ENCODE data around the gene SEMA4C. TPM values are rescaled to one million over a fixed set of nuclear protein-coding genes. Genes with fewer than 3 reads are reported as not detected.

The SEMA4C gene
- total RNA-seq, 1 experiment from 2014 or later = 40.2 TPM

DNA sequence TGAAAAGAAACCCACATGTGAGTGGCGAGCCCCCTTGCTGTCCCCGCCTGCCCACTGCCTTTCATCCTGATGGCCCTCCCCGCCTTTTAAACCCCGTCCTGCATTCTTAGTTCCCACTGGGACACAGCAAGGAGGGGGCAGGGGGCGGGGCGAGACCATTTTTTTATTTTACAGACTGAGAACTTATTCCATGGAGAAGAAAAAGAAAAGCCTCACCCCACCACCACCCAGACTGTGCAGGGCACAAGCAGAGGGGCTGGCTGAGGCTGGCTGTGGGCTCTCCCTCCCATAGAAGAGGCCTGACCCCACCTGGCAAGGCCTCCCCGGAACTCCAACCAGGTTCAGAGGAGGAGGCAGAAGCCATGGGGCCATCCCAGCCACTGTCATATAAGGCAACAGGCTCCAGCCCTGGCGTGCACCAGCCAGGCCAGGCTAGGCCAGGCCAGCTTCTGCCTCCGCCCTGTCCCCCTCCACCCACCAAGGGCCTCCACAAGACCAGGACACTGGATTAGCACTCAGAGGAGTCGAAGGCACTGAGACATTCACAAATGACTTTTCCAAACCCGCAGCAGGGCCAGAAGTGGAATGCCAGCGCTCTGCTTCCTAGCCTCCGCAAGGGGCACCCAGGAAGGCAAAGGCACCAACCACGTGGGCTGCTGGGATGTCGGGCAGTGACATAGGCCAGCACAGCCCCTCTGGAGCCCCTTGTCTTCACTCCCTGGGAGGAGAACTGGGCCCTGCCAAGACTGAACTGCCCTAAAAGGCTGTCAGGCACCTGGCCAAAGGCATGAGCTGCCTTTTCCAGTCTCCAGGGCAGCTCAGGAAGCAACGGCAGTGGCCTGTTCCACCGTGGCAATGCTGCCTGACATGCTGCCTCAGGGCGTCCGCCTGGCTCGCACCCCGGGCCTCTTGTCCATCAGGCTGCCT lies 37.5 kb upstream of the SEMA4C start:
- ChIA-PET CTCF (no interaction called here), POLR2A (interaction anchor here (0.7 kb wide), 1 partner anchor 7 kb away, joined by 3 read pairs; no protein-coding TSS in a partner anchor)
- in situ Hi-C loops (cut with HindIII; ENCODE audit: low pct_unique_long_range_greater_than_20kb, low sequenced_read_pairs) (no loop called here), intact Hi-C loops (cut with micrococcal nuclease; ENCODE audit: unreplicated experiment) (no loop called here)
- Histone ChIP-seq H3K9me3 (ENCODE audit: control insufficient read depth, insufficient read depth, low read depth, low read length) (no peaks in the 10 kb centered on the region), H3K36me3 (ENCODE audit: control insufficient read depth, insufficient read depth, low read length) (no peaks in the 10 kb centered on the region), H3K4me1 (ENCODE audit: control insufficient read depth, insufficient read depth, low read length) (no peaks in the 10 kb centered on the region), H3K4me3 (ENCODE audit: low read depth in 2 of 2, low read length in 2 of 2) (no peak overlapping the region), H3K27me3 (ENCODE audit: control insufficient read depth, insufficient read depth, low read length) (no peaks in the 10 kb centered on the region), H3K27ac (ENCODE audit: low read length) (no peak overlapping the region)
- ATAC-seq = peak; percentile 65
- DNase-seq (ENCODE audit: low read depth, low spot score) = no peak
- BruUV-seq (replicated peaks) = no TSS peak
- no peak for TF ChIP-seq TCF7L2 (IDR thresholded peaks at IDR 0.05; ENCODE audit: low read depth, low read length)
- TF ChIP-seq, protein P1, sequence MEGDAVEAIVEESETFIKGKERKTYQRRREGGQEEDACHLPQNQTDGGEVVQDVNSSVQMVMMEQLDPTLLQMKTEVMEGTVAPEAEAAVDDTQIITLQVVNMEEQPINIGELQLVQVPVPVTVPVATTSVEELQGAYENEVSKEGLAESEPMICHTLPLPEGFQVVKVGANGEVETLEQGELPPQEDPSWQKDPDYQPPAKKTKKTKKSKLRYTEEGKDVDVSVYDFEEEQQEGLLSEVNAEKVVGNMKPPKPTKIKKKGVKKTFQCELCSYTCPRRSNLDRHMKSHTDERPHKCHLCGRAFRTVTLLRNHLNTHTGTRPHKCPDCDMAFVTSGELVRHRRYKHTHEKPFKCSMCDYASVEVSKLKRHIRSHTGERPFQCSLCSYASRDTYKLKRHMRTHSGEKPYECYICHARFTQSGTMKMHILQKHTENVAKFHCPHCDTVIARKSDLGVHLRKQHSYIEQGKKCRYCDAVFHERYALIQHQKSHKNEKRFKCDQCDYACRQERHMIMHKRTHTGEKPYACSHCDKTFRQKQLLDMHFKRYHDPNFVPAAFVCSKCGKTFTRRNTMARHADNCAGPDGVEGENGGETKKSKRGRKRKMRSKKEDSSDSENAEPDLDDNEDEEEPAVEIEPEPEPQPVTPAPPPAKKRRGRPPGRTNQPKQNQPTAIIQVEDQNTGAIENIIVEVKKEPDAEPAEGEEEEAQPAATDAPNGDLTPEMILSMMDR (IDR thresholded peaks at IDR 0.05) = no peak
- no peak for TF ChIP-seq POLR2AphosphoS5 (IDR thresholded peaks at IDR 0.05; ENCODE audit: low read depth, low read length)
- TF ChIP-seq SIN3A (IDR thresholded peaks at IDR 0.05; ENCODE audit: borderline replicate concordance, insufficient read depth, low read depth, low read length) = no peak
- TF ChIP-seq, protein P2, sequence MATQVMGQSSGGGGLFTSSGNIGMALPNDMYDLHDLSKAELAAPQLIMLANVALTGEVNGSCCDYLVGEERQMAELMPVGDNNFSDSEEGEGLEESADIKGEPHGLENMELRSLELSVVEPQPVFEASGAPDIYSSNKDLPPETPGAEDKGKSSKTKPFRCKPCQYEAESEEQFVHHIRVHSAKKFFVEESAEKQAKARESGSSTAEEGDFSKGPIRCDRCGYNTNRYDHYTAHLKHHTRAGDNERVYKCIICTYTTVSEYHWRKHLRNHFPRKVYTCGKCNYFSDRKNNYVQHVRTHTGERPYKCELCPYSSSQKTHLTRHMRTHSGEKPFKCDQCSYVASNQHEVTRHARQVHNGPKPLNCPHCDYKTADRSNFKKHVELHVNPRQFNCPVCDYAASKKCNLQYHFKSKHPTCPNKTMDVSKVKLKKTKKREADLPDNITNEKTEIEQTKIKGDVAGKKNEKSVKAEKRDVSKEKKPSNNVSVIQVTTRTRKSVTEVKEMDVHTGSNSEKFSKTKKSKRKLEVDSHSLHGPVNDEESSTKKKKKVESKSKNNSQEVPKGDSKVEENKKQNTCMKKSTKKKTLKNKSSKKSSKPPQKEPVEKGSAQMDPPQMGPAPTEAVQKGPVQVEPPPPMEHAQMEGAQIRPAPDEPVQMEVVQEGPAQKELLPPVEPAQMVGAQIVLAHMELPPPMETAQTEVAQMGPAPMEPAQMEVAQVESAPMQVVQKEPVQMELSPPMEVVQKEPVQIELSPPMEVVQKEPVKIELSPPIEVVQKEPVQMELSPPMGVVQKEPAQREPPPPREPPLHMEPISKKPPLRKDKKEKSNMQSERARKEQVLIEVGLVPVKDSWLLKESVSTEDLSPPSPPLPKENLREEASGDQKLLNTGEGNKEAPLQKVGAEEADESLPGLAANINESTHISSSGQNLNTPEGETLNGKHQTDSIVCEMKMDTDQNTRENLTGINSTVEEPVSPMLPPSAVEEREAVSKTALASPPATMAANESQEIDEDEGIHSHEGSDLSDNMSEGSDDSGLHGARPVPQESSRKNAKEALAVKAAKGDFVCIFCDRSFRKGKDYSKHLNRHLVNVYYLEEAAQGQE (IDR thresholded peaks at IDR 0.05; ENCODE audit: insufficient read depth in 1 of 2, low read depth in 2 of 2, low read length in 1 of 2) = no peak

DNA sequence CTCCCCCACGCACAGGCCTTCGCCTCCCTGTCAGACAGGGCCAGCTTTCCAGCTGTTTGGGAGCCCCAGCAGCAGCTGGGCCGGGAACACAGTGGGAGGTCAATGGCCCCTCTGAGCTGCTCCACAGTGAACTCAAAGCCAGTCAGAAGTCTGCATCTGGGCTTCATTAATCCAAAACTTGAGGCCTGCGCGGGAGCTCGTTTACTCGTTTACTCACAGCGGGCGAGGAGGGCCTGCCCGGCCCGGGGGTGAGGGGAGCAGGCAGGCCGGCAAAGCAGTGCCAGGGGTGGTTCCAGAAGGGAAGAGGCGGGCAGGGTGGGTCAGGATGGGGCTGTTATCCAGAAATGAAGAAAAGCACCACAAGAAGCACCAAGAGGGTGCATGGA lies 36.8 kb upstream of the SEMA4C start:
- ATAC-seq (no peak), DNase-seq (ENCODE audit: low read depth, low spot score) (no peak)
- TF ChIP-seq TCF7L2 (IDR thresholded peaks at IDR 0.05; ENCODE audit: low read depth, low read length) (no peak), POLR2AphosphoS5 (IDR thresholded peaks at IDR 0.05; ENCODE audit: low read depth, low read length) (no peak), SIN3A (IDR thresholded peaks at IDR 0.05; ENCODE audit: borderline replicate concordance, insufficient read depth, low read depth, low read length) (no peak)
- TF ChIP-seq, protein P2 (IDR thresholded peaks at IDR 0.05; ENCODE audit: insufficient read depth in 1 of 2, low read depth in 2 of 2, low read length in 1 of 2) = no peak
- TF ChIP-seq, protein P1 (IDR thresholded peaks at IDR 0.05) = no peak
- H3K36me3 ChIP-seq (ENCODE audit: control insufficient read depth, insufficient read depth, low read length) = no peaks in the 10 kb centered on the region
- CTCF ChIA-PET = interaction anchor here (0.6 kb wide), 1 partner anchor 175 kb away, joined by 3 read pairs; no protein-coding TSS in a partner anchor
- no TSS peak for BruUV-seq (replicated peaks)
- H3K9me3 ChIP-seq (ENCODE audit: control insufficient read depth, insufficient read depth, low read depth, low read length) = no peaks in the 10 kb centered on the region
- H3K4me3 ChIP-seq (ENCODE audit: low read depth in 2 of 2, low read length in 2 of 2) = no peak overlapping the region
- in situ Hi-C loops (cut with HindIII; ENCODE audit: low pct_unique_long_range_greater_than_20kb, low sequenced_read_pairs) (no loop called here), intact Hi-C loops (cut with micrococcal nuclease; ENCODE audit: unreplicated experiment) (no loop called here)
- H3K27ac ChIP-seq (ENCODE audit: low read length) = no peak overlapping the region
- POLR2A ChIA-PET = no interaction called here
- H3K27me3 ChIP-seq (ENCODE audit: control insufficient read depth, insufficient read depth, low read length) = no peaks in the 10 kb centered on the region
- H3K4me1 ChIP-seq (ENCODE audit: control insufficient read depth, insufficient read depth, low read length) = no peaks in the 10 kb centered on the region
